HEK293T (cell line): ENCODE data around the gene GPRC5D.

Experiments used
- ARNT ChIP-seq: fragments of 450-650 bp; IDR thresholded peaks from 2 replicates; pipeline ENCODE4 v1.6.1; 2017; ENCODE audit warnings: mild to moderate bottlenecking
- BHLHE40 ChIP-seq: fragments of 450-650 bp; IDR thresholded peaks from 2 replicates; pipeline ENCODE4 v1.6.1; 2016; ENCODE audit warnings: mild to moderate bottlenecking, moderate library complexity, borderline replicate concordance
- CTBP1 ChIP-seq: fragments of 450-650 bp; IDR thresholded peaks from 2 replicates; pipeline ENCODE4 v1.6.1; 2016; ENCODE audit warnings: borderline replicate concordance
- ELF4 ChIP-seq: fragments of 450-650 bp; IDR thresholded peaks from 2 replicates; pipeline ENCODE4 v1.6.1; 2017; ENCODE audit warnings: antibody characterized with exemption
- FOXA1 ChIP-seq: fragments of 450-650 bp; IDR thresholded peaks from 2 replicates; pipeline ENCODE4 v1.6.1; 2016; ENCODE audit warnings: mild to moderate bottlenecking
- FOXK2 ChIP-seq: fragments of 450-650 bp; IDR thresholded peaks from 2 replicates; pipeline ENCODE4 v1.6.1; 2016; ENCODE audit warnings: mild to moderate bottlenecking
- L3MBTL2 ChIP-seq: fragments of 450-650 bp; conservative IDR thresholded peaks from 2 replicates; pipeline ENCODE4 v1.6.1; 2016; ENCODE audit warnings: mild to moderate bottlenecking
- SP1 ChIP-seq: fragments of 450-650 bp; IDR thresholded peaks from 2 replicates; pipeline ENCODE4 v1.6.1; 2017
- TARDBP ChIP-seq: fragments of 450-650 bp; IDR thresholded peaks from 2 replicates; pipeline ENCODE4 v1.6.1; 2016

- TF ChIP-seq FOXK2 (no peak), L3MBTL2 (no peak), BHLHE40 (no peak), CTBP1 (no peak), SP1 (no peak), ELF4 (no peak), ARNT (no peak), TARDBP (no peak), FOXA1 (no peak)
These were observed 48.0 kb downstream of the GPRC5D start for GRCh38 chr12:12903642-12904609.
